Measurements from ENCODE around the gene SLC4A7. TPM values are rescaled to one million over a fixed set of nuclear protein-coding genes. Genes with fewer than 3 reads are reported as not detected.

The SLC4A7 gene
- 84.5 and 132 TPM in 2 replicates for total RNA-seq

GRCh38 chr3:27484015-27484844, at the start of gene SLC4A7:
TSS of gene SLC4A7 (minus strand) at chr3:27484384. CDS start at chr3:27484126, 258 bp downstream.

GRCh38 chr3:27368831-27369607, 115.2 kb downstream of the SLC4A7 start, which contains the start of gene NEK10:
TSS of gene NEK10 (minus strand) at chr3:27369383. CDS start at chr3:27352882, 16,501 bp downstream.

Small RNAs within 50 kb of the gene (small RNA-seq; reads per million reads assigned to genes)
- gene AC137675.1 (not detected), gene RNU1-96P (not detected)

Other genes starting within 250 kb of the SLC4A7 start
- 9.2 and 13.1 TPM in 2 replicates for gene NEK10, start 115.0 kb downstream of the SLC4A7 start, total RNA-seq
- gene EOMES, start 237.9 kb upstream of the SLC4A7 start, total RNA-seq = under 0.01 TPM in 1 of 2 replicates, not detected in the other